LNCaP clone FGC (cell line): ENCODE measurements around the gene HIPK2.

ENCODE experiments used
- DNase-seq: peaks from one replicate; pipeline ENCODE4 v3.0.0-alpha.2; 2011; ENCODE audit warnings: low read depth
- H3K4me3 ChIP-seq: 2 replicates; pipeline ENCODE4 v1.5.1; 2011; ENCODE audit warnings: mild to moderate bottlenecking, low read depth, low read length, control low read depth
- TF ChIP-seq, protein P1 (sequence below): IDR thresholded peaks from 2 replicates; pipeline ENCODE4 v1.5.1; 2012; ENCODE audit warnings: mild to moderate bottlenecking; ENCODE audit not compliant: control insufficient read depth, insufficient read depth; ENCODE audit errors: extremely low read depth

The HIPK2 gene

DNA sequence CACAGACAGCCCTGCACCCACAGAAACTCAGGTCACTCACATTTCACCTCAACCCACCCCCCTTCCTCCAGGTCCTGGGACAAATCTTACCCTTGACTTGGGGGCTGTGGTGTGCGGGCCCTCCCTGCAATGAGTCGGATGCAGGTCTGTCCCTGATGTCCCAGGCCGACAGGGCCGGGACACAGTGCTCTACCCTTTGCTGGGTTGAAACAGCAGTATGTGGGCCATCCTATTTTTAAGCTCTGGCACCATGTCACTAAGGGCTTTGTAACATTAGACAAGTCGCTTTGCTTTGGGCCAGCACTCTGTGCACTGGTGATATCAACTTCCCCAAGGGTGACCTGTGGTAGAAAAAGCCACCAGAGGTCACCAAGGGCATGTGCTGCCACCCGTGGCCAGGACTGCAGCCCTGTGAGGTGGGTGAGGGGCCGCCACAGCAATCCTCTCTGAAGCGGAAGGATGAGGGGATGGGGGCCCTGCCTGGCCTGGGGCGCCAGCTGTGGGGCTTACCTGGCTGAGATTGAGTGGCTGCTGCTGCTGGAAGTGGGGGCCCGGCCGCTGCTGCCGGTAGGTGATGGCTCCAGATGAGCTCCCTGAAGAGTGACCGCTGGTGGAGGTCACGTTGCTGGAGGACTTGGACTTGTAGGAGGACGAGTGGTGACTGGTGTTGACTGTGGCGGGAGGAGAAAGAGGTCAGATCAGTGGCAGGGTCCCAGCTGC is 203.0 kb downstream of the HIPK2 start:
- TF ChIP-seq, protein P1, sequence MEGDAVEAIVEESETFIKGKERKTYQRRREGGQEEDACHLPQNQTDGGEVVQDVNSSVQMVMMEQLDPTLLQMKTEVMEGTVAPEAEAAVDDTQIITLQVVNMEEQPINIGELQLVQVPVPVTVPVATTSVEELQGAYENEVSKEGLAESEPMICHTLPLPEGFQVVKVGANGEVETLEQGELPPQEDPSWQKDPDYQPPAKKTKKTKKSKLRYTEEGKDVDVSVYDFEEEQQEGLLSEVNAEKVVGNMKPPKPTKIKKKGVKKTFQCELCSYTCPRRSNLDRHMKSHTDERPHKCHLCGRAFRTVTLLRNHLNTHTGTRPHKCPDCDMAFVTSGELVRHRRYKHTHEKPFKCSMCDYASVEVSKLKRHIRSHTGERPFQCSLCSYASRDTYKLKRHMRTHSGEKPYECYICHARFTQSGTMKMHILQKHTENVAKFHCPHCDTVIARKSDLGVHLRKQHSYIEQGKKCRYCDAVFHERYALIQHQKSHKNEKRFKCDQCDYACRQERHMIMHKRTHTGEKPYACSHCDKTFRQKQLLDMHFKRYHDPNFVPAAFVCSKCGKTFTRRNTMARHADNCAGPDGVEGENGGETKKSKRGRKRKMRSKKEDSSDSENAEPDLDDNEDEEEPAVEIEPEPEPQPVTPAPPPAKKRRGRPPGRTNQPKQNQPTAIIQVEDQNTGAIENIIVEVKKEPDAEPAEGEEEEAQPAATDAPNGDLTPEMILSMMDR: no peak
- no peak for DNase-seq
- H3K4me3 ChIP-seq: no peak overlapping the region

- TF ChIP-seq, protein P1: no peak
- H3K4me3 ChIP-seq: no peak overlapping the region
- no peak for DNase-seq
These were observed 203.9 kb downstream of the HIPK2 start for GRCh38 chr7:139573871-139574270.

- TF ChIP-seq, protein P1: no peak
- no peak overlapping the region for H3K4me3 ChIP-seq
- no peak for DNase-seq
These were observed 205.0 kb downstream of the HIPK2 start for GRCh38 chr7:139572704-139573385.

DNA sequence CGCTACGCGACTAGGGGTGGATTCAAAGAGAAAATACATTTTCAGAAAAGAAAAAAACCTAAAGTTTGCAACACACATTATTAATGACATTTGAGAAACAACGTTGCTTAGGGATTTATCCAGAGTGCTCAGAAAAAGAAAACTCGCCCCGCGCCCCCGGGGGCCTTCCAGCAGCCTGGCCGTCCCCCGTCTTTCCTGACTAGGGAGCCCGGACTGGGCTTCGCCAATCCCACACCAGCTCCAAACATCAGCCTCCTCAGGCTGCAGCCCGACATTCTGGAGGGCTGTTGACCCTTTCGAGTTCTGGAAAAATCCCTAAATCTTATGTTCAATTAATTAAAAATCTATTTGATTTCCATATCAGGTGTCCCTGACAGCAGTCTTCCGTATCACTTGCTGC is 205.7 kb downstream of the HIPK2 start:
- TF ChIP-seq, protein P1: no peak
- H3K4me3 ChIP-seq: no peak overlapping the region
- no peak for DNase-seq

DNA sequence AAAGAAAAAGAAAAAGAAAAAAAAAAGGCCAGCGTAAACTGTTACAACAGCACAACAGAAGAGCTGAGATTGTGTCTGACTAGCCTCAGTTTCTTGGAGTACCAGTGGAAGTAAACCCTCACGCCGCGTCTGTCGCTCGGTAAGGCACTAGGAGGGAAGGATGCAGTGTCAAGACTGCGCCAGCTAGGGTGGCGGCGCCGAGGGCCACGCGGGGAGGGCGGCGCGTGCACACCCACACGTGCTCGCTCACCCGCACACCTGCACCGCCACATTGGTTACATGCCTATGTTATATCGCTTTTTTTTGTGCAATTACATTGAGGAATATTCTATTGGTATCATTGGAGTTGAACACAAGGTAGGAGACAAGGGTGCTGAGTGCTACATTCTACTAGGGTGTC is 206.1 kb downstream of the HIPK2 start:
- DNase-seq: no peak
- H3K4me3 ChIP-seq: no peak overlapping the region
- TF ChIP-seq, protein P1: no peak

GRCh38 chr7:139571190-139571589 is 206.6 kb downstream of the HIPK2 start:
- no peak overlapping the region for H3K4me3 ChIP-seq
- TF ChIP-seq, protein P1: no peak
- DNase-seq: no peak
